Measurements from ENCODE around the gene SNX18. TPM values are rescaled to one million over a fixed set of nuclear protein-coding genes. Genes with fewer than 3 reads are reported as not detected.

The SNX18 gene
- total and polyA plus RNA-seq, 2 donors (not counting 1 experiment from before 2014, with no cell fraction given) = 10.6 to 31.6 TPM

GRCh38 chr5:54533541-54534190, 16.1 kb downstream of the SNX18 start:
- peaks cover 70% of the 10 kb centered on the region for H3K4me1 Mint-ChIP-seq
- 86% methylated on average over 10 of the region's 10 CpGs for WGBS (ENCODE audit: insufficient coverage)
- Histone ChIP-seq H3K4me1 (ENCODE audit: control insufficient read depth in 2 of 2, insufficient read depth in 2 of 2, low read length in 2 of 2) (peaks cover 12 to 64% of the 10 kb centered on the region in 2 donors), H3K4me3 (ENCODE audit: control extremely low read depth in 1 of 5, extremely low read depth in 1 of 5, insufficient read depth in 1 of 5, low read depth in 2 of 5, low read length in 4 of 5) (no peak overlapping the region), H3K79me2 (ENCODE audit: control insufficient read depth, insufficient read depth, low read length) (peaks cover 93% of the 10 kb centered on the region), H3K36me3 (replicated peaks in 1 of 2; ENCODE audit: control extremely low read depth in 1 of 2, control insufficient read depth in 1 of 2, extremely low read depth in 1 of 2, insufficient read depth in 2 of 2, low read length in 1 of 2) (peaks cover 0 to 2% of the 10 kb centered on the region in 2 experiments), H3K9ac (ENCODE audit: low read length) (no peak overlapping the region), H3K9me3 (ENCODE audit: control extremely low read depth in 1 of 3, control insufficient read depth in 2 of 3, insufficient read depth in 1 of 3, low read length in 2 of 3) (peaks cover 0 to 9% (median 0%) of the 10 kb centered on the region in 3 donors), H3K27me3 (replicated peaks in 1 of 4; ENCODE audit: control extremely low read depth in 1 of 4, control insufficient read depth in 3 of 4, insufficient read depth in 4 of 4, low read length in 3 of 4) (no peaks in the 10 kb centered on the region), H4K20me1 (ENCODE audit: control insufficient read depth, insufficient read depth, low read length, poor library complexity, severe bottlenecking) (peaks cover 96% of the 10 kb centered on the region), H3K27ac (ENCODE audit: low read length in 2 of 2) (peak overlapping the region in 1 of 2 donors; percentile 55), H3K4me2 (replicated peaks; ENCODE audit: low read depth, low read length, poor library complexity, severe bottlenecking) (peak overlapping the region; percentile 17), H2AFZ (ENCODE audit: insufficient read depth, low read depth, low read length, poor library complexity, severe bottlenecking) (no peak overlapping the region)
- ChIA-PET CTCF (interaction anchor here (2.1 kb wide), 1 partner anchor 16 kb away, joined by 7 read pairs; the partner anchor contains the start of gene SNX18), POLR2A (interaction anchor here (0.6 kb wide), 1 partner anchor 1675 kb away, joined by 4 read pairs; no protein-coding TSS in a partner anchor)
- DNase-seq (no peak), ATAC-seq (ENCODE audit: low read depth) (no peak)
- peak overlapping the region; percentile 8 for H3K4me3 Mint-ChIP-seq
- TF ChIP-seq CTCF (IDR thresholded peaks at IDR 0.05) = no peak
- no peak for TF ChIP-seq EZH2 (IDR thresholded peaks at IDR 0.05; ENCODE audit: borderline replicate concordance, insufficient read depth, low read depth, low read length, poor library complexity, severe bottlenecking)
- intact Hi-C loops (cut with micrococcal nuclease) = no loop called here
- H3K9me3 Mint-ChIP-seq (ENCODE audit: insufficient read depth) = no peaks in the 10 kb centered on the region
- no peaks in the 10 kb centered on the region for H3K27me3 Mint-ChIP-seq
- H3K27ac Mint-ChIP-seq = peak overlapping the region; percentile 50
